HG03025 (cell line): ENCODE results near the gene SLC37A1.

Experiments
- ATAC-seq: cut with Tn5 transposase; IDR thresholded peaks from one replicate; pipeline ENCODE4 v1.9.1; 2021; ENCODE audit warnings: mild to moderate bottlenecking, moderate library complexity; ENCODE audit not compliant: unreplicated experiment, low FRiP score

The SLC37A1 gene

DNA sequence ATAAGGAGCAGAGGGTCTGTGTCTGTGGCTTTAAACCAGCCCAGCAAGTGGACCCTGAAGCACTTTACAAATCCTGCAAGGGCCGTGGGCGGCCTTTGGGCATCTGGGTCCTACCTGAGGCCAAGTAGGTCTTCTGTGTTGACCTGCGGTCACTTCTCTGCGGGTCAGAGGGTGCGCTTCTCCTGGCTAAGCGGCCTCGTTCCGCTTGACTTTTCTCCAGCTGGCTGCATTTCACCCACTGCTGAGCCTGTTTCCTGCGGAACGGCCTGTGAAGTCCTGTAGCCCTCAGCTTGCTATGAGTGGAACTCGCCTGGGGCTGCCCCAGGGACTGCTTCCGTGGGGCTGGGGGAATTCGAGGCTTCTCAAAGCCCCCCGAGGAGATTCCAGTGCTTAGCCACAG is 43.3 kb downstream of the SLC37A1 start:
- no peak for ATAC-seq

DNA sequence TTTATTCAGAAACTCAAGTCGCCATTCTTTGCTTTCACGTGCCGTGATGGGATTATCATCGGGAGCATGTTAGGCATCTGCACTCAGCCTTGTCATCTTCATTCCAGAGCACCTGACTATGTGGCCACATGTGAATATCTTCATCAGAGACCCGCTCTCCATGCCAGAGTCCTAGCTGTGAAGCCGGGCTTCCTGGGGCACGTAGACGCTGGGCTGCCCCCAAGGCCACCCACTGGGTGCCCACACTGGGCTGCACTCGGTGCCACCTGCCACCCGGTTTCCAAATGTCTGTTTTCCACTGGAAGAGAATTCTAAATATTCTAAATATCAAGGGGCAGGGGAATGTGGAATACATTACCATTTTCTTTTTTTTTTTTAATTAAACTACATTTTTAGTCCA is 43.8 kb downstream of the SLC37A1 start:
- ATAC-seq = no peak

DNA sequence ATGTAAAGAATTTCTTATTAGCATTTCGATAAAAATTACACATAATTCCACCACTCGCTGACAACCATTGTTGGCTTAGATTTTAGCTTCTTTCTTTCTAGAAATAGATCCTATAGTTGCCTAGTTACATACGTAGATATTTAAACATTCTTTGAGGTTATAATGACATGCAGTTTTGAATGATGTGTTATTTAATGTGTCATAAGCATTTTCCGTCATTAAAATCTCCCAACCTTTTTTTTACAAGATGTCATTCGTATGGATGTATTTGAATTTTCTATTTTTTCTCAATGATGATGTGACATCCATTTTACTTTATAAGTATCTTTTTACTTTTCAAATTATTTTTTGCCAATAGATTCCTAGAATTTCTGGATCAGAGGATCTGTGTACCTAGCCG is 44.7 kb downstream of the SLC37A1 start:
- ATAC-seq = no peak

DNA sequence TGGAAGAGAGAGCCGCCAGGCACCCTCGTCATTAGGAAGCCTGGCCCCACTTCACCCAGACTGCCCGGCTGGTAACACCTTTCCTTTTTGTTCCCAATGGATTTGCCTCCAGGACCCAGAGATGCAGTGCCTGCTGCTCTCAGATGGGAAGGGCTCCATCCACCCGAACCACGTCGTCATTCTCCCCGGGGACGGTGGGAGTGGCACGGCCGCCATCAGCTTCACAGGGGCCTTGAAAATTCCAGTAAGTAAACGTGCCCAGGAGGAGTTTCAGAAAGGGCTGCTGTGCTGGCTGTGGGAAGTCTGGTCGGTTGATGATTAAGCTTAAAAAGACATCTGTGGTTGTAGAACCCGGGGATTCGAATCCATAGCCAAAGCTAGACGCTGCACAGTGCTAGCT is 45.2 kb downstream of the SLC37A1 start:
- ATAC-seq = no peak

DNA sequence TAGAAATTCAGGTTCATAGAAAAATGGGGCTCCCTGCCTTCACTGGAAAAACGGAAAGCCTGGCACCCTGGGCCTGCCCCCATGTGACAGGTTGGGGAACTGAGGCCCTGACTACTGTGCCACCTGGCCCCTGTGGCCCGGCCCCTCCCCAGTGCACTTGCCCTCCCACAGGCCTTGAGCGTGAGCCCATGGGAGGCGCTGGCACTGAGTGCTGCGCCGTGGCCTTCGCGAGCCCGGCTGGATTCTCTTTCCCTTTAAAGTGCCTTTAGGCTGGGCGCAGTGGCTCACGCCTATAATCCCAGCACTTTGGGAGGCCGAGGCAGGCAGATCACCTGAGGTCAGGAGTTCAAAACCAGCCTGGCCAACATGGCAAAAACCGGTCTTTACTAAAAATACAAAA is 45.7 kb downstream of the SLC37A1 start:
- ATAC-seq = no peak

DNA sequence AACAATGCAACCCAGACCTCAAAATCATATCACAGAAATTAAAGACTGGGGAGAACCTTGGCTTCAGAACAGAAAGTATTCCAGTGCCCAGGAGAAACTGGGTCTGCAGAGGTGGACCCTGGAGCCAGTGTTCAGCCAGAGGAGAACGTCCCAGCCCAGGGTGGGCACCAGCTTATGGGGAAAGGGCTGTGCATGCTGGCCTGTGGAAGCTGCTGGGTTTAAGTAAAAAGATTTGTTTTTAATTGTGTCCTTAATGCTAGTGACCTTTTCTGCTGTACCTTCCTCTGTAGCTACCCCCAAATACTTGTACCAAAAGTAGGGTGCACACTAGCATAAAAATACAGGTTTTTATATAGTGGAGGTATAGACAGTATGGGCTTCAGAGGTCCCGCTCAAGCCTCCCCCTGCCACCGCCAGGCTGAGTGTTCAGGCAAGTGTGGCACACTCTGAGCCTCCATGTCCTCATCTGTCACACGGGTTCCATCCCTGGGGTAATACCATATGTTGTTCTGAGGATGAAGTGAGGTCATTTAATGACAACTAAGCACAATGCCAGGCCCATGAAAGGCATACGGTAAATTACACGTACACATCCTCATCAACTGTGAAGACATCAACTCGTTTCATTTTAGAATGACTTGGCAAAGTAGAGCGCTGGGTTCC is 47.0 kb downstream of the SLC37A1 start:
- no peak for ATAC-seq

DNA sequence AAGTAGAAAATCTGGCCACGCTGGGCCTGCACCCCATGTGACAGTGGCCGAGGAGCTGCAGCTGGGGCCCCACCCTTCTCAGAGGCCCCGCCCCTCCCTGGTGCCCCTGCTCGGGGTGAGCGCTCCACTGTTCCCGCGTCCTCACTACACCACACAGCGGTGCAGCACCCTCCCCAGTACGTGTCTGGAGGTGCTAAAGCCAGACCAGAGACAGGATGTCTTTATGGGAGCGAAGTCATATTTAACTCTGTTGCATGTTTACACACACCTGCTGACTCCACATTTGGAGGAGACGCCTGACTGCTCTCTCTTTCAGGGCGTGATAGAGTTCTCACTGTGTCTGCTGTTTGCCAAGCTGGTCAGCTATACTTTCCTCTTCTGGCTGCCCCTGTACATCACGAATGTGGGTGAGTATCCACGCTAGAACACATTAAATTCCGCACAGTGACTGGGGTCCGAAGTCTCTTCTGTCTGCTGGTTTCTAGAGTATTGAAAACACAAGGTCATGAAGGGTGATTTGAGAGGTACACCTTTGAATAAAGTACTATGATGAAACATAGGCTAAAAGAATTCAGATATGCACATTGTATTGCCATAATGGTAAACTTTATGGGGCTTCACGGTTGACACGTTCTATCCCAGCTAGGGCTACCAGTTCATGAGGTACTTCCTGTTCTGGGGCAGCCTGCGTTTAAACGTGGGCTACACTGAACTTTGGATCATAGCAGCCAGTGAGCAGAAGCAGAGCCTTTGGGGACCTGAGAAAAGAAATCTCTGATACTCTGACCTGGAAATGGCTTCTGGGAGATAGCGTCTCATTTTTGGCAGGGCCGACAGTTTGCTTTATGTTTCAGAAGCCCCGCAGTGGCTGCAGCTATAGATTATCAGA is 48.4 kb downstream of the SLC37A1 start:
- no peak for ATAC-seq

DNA sequence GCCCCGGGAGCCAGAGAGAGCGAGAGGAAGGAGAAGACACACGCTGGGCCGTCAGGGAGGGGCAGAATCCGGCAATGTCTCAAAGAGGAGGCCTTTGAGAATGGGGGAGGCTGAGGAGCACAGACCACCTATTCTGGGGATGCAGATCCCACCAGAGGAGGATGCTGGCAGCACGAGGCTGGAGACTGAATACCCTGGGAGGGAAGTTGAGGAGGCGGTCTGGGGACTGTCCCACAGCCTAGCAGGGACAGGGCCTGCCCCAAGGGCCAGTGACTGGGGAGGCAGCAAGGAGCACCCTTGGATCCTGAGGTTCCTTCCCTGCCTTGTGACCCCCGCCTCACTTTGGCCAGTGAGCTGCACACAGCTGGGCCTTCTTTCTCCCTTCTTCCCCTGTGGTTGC is 49.2 kb downstream of the SLC37A1 start:
- ATAC-seq = no peak

DNA sequence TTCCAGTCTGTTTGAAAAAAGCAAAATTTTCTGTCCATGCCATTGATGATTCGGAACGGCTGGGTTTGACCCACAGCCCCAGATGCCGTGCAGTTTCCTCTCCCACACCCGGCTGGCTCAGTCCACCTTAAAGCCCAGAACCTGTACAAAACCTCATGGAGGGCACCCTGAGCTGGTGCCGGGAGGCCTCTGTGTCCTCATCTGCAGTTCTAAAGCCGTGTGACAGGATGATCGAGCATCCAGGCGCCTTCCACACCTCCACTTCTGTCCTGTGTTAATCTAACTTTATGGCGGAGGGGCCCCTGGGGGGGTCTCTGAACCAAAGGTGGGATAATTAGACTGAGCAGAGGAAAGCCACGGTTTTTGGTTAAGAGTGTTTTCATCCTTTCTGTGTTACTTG is 49.6 kb downstream of the SLC37A1 start:
- no peak for ATAC-seq

DNA sequence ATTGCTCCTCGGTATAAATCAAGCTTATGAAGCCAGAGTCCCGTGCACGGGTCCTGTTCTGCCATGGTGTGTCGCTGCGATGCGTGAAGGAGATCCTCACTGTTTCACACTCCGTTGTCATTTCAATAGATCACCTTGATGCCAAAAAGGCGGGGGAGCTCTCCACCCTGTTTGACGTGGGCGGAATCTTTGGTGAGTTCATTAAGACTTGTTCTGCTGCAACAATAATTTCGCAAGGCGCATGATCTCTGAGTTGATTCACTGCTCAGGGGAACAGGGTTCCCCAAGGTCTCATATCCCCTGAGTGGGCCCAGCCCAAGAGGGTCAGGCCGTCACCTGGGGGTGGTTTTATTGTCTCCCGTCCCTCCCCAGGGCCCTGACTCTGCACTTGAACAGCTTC is 50.0 kb downstream of the SLC37A1 start:
- ATAC-seq = no peak

DNA sequence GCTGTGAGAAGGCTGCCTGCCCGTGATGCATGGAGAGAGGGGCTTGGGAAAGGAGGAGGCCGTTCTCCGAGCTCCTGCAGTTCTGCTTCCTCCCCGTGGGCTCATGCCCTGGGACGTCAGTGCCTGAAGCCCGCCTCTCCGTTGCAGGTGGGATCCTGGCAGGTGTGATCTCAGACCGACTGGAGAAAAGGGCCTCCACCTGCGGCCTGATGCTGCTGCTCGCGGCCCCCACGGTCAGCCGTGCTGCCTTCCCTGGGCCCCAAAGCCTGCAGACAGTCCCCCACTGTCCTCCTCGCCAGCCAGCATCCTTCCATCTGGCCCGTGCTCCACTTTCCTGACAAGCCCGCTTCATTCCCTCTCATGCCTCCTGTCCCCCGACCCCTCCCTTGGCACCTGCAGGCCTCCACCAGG is 50.9 kb downstream of the SLC37A1 start:
- ATAC-seq = no peak

DNA sequence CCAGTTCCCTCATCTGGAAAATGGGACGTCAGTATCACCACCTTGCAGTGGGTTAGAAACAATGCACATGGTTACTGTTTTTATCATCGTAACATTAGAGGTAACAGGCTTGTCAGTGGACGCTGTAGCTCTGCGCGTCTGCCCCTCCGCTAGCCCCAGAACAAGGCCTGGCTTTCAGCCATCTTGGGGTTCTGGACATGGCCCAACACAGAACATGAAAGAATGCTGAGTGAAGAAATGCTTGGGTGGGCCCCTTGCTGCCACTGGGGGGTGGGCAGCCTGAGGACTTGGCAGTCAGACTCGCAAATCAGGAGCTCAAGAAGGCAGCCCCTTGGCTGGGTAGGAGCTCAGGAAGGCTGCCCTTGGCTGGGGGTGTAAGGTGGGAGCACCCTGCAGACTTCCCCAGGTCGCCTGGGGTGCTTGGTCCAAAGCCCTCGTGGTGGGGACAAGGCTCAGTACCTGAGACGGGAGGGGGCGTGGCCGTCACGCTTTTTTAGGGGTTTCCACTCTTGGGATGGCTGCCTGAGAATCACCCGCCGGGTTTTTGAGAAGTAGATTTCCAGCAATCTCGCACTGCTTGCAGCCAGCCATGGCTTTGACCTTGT is 51.7 kb downstream of the SLC37A1 start:
- ATAC-seq = no peak

DNA sequence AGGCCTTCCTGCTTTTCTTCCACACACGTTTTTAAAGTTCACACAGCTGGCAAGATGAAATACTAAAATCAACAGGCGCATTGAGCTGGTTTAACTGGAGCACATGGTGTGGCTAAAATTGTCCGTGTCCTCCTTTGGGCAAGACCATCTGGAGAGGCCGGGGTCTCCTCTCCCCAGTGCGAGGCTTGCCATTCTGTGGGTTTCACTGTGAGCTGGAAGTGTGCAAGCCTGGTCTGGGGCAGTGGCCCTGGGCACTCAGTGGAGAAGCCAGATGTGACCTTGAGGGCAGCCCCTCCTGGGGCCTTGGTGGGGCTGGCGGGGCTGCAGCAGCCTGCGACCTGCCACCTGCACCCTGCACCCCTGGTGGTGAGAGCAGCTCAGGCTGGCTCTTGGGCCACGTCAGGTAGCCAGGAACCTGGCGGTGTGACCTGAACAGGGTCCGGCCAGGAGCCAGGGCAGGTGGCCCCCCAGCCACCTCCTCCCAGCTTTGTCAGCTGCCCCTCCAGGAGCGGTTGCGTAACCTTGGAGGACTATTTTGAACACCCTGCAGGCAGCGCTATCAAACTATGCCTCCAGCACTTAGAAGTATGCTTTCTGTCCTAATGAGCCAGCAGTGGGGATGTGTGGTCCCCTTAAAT is 52.4 kb downstream of the SLC37A1 start:
- no peak for ATAC-seq

DNA sequence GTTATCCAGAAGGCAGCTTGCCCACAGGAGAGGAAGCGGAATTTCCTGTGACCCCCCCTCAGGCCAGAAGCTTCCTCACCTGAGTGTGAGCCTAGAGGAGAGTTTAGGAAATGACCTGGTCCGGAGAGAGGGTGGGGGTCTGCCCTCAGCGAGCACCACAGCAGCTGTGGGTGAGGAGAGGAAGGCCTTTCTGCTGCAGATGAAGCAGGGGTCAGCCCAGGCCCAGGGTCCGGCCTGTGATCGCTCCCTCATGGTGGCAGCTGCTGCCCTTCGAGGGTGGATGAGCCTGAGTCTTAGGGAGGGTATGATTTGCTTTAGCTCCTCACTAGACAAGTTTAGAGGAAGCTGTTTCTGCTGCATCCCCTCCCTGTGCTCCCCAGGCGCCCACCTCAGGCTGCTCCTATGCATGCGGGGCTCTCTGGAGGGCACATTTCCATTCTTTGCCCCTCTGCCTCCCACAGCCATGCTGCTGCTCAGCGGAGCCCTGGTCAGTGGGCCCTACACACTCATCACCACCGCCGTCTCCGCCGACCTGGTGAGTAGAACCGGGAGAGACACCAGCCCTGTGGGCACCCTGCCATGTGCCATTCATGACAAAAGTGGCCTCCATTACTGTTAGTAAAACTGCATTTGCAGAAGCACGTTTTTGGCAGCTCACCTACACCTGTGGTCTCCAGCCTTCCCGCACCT is 53.0 kb downstream of the SLC37A1 start:
- ATAC-seq = no peak

DNA sequence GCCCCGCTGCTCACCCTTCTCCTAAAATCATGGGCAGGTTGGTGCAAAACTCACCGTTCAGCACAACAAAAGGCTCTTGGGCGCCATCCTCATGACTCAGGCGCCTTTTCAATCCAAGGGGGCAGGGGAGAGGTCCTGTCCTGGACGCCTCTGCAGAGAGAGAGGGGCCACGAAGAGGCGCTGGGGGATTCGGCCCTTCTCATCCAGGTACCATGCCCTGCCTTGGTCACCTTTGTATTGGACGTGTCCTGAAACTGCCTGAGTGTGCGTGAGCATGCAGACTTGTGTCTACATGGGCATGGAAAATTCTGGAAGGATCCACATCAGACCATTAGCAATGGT is 53.5 kb downstream of the SLC37A1 start:
- no peak for ATAC-seq

DNA sequence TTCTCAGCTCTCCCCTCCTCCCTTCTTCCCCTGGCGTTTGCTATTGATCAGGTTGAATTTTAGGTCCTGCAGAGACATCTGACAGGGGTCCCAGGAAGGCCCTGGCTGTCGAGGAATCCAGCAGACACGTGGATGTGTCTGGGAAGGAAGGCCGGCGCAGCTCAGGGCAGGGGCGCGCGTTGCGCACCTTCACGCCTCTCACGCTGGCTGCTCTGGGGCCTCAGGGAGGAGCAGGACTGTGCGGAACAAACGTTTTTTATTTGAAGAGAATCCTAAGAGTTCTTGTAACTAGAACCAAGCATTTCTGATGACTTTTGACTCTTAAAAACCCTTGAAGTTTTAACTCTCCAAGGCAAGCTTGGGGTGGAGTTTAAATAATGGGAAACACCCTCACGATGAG is 54.2 kb downstream of the SLC37A1 start:
- ATAC-seq = no peak

DNA sequence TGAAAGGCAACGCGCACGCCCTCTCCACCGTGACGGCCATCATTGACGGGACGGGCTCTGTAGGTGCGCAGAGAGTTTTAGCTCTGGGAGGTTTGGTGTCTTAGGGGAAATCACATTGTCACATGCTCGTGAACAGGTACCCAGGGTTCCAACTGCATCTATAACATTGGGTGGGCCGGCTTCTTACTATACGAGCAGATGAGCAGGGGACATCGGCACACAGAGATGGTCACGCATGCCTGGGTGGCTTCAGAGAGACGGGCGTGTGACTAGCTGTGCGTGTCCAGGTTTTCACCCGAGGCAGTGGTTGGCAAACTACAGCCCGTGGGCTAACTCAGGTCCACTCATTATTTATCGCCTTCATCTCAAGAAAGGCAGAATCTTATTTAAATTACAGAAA is 54.7 kb downstream of the SLC37A1 start:
- ATAC-seq = no peak

DNA sequence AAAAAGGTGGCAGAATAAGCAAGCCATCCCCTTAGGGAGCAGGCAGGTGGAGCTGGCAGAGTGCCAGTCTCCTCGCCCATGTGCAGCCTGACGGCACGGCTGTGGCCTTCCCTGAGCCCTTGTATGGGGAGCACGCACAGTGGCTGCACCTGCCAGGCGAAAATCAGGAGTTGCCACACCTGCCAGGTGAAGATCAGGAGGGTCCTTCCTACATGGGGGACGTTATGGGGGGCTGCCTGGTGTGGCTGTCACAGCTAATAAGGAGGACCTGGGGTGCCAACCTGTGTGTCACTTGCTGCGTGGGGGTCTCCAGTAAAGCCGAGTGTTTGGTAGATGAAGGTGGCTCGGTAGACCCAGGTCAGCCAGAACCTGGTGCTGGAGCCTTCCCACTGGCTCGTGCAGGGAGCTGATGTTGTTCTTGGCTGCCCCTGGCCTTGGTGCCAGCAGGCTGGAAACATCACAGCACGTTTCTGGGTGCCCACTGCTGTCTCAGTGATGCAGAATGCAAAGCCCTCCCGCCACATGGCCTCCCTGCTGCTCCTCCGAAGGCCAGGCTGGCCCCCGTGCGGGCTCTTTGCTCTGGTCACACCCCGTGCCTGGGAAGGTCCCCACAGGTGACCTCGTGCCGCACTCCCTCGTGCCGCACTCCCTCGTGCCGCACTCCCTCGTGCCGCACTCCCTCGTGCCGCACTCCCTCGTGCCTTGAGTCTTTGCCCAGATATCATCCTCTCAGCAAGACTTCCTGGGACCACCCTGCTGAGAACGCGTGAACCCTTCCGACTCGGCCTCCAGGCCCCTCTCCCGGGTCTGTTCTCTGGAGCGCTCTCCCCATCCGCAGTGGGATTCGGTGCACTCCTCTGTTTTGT is 55.4 kb downstream of the SLC37A1 start:
- no peak for ATAC-seq

DNA sequence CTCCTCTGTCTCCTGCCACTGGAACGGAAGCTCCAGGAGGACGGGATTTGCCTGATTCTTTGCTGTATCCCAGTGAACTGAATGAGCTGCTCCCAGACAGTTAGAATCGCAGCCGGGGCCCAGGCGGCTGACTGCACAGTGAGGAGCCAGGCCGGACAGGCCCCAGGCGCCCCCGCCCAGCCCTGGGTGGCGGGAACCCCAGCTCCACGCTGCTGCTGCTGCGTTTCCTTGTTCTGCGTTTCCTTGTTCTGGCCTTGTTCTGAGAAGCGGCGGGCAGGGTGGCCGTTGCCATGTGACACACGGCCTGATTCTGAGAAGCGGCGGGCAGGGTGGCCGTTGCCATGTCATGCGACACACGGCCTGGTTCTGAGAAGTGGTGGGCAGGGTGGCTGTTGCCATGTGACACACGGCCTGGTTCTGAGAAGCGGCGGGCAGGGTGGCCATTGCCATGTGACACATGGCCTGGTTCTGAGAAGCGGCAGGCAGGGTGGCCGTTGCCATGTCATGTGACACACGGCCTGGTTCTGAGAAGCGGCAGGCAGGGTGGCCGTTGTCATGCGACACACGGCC is 56.2 kb downstream of the SLC37A1 start:
- ATAC-seq = no peak
